ENCODE measurements around the gene SNX11.

- no peak for TF ChIP-seq ZNF311 (tag by site-specific recombination; IDR thresholded peaks at IDR 0.05; ENCODE audit: borderline replicate concordance)
- no peak for TF ChIP-seq CTCF (tag by site-specific recombination; IDR thresholded peaks at IDR 0.05)
- TF ChIP-seq ZNF639 (tag by site-specific recombination; IDR thresholded peaks at IDR 0.05), result no peak
- no peak for TF ChIP-seq ZNF24 (tag by site-specific recombination; IDR thresholded peaks at IDR 0.05)
Measured at GRCh38 chr17:48070195-48070594, 37.4 kb upstream of the SNX11 start.
